B cell (primary cell): Measurements from ENCODE around the gene CACNA2D1. TPM values are rescaled to one million over a fixed set of nuclear protein-coding genes. Genes with fewer than 3 reads are reported as not detected.

Source experiments
- ATAC-seq: fragments of 200-7000 bp; cut with Tn5 transposase; one replicate; pipeline ENCODE4 v1.10.0; 2021; ENCODE audit warnings: low read depth, mild to moderate bottlenecking, moderate number of reproducible peaks, moderate library complexity
- CTCF ChIA-PET: fragments of 350-600 bp; sonication (Branson Sonifier 250); formaldehyde crosslinking; loops from one replicate; lab custom pipeline; 2021; ENCODE audit warnings: antibody characterized with exemption, inconsistent platforms; lab: Charles Lee
- POLR2A ChIA-PET: fragments of 350-600 bp; sonication (Branson Sonifier 250); formaldehyde crosslinking; loops from one replicate; lab custom pipeline; 2021; ENCODE audit warnings: antibody characterized with exemption; lab: Charles Lee
- DNase-seq: peaks from one replicate; pipeline ENCODE4 v3.0.0; 2013
- H2AFZ ChIP-seq: 2 replicates; pipeline ENCODE4 v1.6.1; 2012; ENCODE audit warnings: mild to moderate bottlenecking, low read depth, low read length; ENCODE audit not compliant: insufficient read depth, poor library complexity, severe bottlenecking
- H3K27ac ChIP-seq, 2 donors: 1 replicate in 1 of 2; 2 replicates in 1 of 2; pipeline ENCODE4 v1.5.1; 2012 to 2013; ENCODE audit warnings: low read length in 2 of 2, mild to moderate bottlenecking in 2 of 2, moderate library complexity in 1 of 2
- H3K27me3 ChIP-seq, 4 experiments: fragments of 200-600 bp in 1 of 4; sonication (generic) in 1 of 4; replicated peaks in 1 of 4; 1 replicate in 2 of 4; 2 replicates in 2 of 4; pipeline versions ENCODE4 v1.6.1 to v1.7.0; 2013 to 2016; ENCODE audit warnings: low read length in 3 of 4, mild to moderate bottlenecking in 2 of 4, mixed read lengths in 1 of 4, moderate library complexity in 1 of 4; ENCODE audit not compliant: insufficient read depth in 4 of 4, control insufficient read depth in 3 of 4; ENCODE audit errors: control extremely low read depth in 1 of 4
- H3K36me3 ChIP-seq, 2 experiments: replicated peaks in 1 of 2; 1 replicate in 1 of 2; 2 replicates in 1 of 2; pipeline versions ENCODE4 v1.6.1 to v1.7.1; 2013; ENCODE audit warnings: low read length in 1 of 2; ENCODE audit not compliant: insufficient read depth in 2 of 2, control insufficient read depth in 1 of 2; ENCODE audit errors: control extremely low read depth in 1 of 2, extremely low read depth in 1 of 2
- H3K4me1 ChIP-seq, 2 donors: fragments of 200-600 bp in 1 of 2; sonication (generic) in 1 of 2; 1 replicate in 1 of 2; 2 replicates in 1 of 2; pipeline versions ENCODE4 v1.5.1 to v1.6.1; 2013 to 2017; ENCODE audit warnings: low read length in 2 of 2; ENCODE audit not compliant: control insufficient read depth in 2 of 2, insufficient read depth in 2 of 2
- H3K4me2 ChIP-seq: replicated peaks from 2 replicates; pipeline ENCODE3; 2012; ENCODE audit warnings: mild to moderate bottlenecking, low read depth, low read length; ENCODE audit not compliant: poor library complexity, severe bottlenecking
- H3K4me3 ChIP-seq, 5 experiments: fragments of 200-600 bp in 1 of 5; sonication (generic) in 1 of 5; 1 replicate in 3 of 5; 2 replicates in 2 of 5; pipeline versions ENCODE4 v1.5.1 to v1.7.0; 2011 to 2016; ENCODE audit warnings: low read length in 4 of 5, mild to moderate bottlenecking in 4 of 5, low read depth in 2 of 5, control low read depth in 1 of 5, moderate library complexity in 1 of 5; ENCODE audit not compliant: insufficient read depth in 1 of 5; ENCODE audit errors: control extremely low read depth in 1 of 5, extremely low read depth in 1 of 5
- H3K79me2 ChIP-seq: fragments of 200-600 bp; sonication (generic); one replicate; pipeline ENCODE4 v1.6.0; 2016; ENCODE audit warnings: low read length; ENCODE audit not compliant: control insufficient read depth, insufficient read depth
- H3K9ac ChIP-seq: fragments of 200-600 bp; sonication (generic); 2 replicates; pipeline ENCODE4 v1.6.1; 2017; ENCODE audit warnings: mild to moderate bottlenecking, low read length, moderate library complexity
- H3K9me3 ChIP-seq, 3 donors: one replicate each; pipeline versions ENCODE4 v1.6.1 to v1.7.1; 2013; ENCODE audit warnings: low read length in 2 of 3; ENCODE audit not compliant: control insufficient read depth in 2 of 3, insufficient read depth in 1 of 3; ENCODE audit errors: control extremely low read depth in 1 of 3
- H4K20me1 ChIP-seq: 2 replicates; pipeline ENCODE4 v1.6.0; 2012; ENCODE audit warnings: mild to moderate bottlenecking, low read length; ENCODE audit not compliant: insufficient read depth, control insufficient read depth, poor library complexity, severe bottlenecking
- H3K27ac Mint-ChIP-seq: one replicate; pipeline ENCODE4 v1.8.0; 2021; ENCODE audit warnings: mixed read lengths
- H3K27me3 Mint-ChIP-seq: one replicate; pipeline ENCODE4 v1.8.0; 2021; ENCODE audit warnings: mixed read lengths
- H3K4me1 Mint-ChIP-seq: one replicate; pipeline ENCODE4 v1.8.0; 2021; ENCODE audit warnings: mixed read lengths
- H3K4me3 Mint-ChIP-seq: one replicate; pipeline ENCODE4 v1.8.0; 2021; ENCODE audit warnings: mixed read lengths
- H3K9me3 Mint-ChIP-seq: one replicate; pipeline ENCODE4 v1.8.0; 2022; ENCODE audit warnings: mixed read lengths; ENCODE audit not compliant: insufficient read depth
- CTCF ChIP-seq: fragments of 200-600 bp; IDR thresholded peaks from one replicate; pipeline ENCODE4 v1.8.0; 2022; ENCODE audit warnings: antibody characterized with exemption, mild to moderate bottlenecking
- EZH2 ChIP-seq: IDR thresholded peaks from 2 replicates; pipeline ENCODE4 v1.6.1; 2012; ENCODE audit warnings: borderline replicate concordance, low read depth, mild to moderate bottlenecking, moderate library complexity, low read length; ENCODE audit not compliant: insufficient read depth, poor library complexity, severe bottlenecking
- WGBS: methylation state at CpG from one replicate; pipeline ENCODE4 v1.1.5; 2013; ENCODE audit warnings: missing lambda C conversion rate; ENCODE audit not compliant: insufficient coverage; 5-methylcytosine and 5-hydroxymethylcytosine counted together
- intact Hi-C: fragments of 100-400 bp; cut with micrococcal nuclease; formaldehyde crosslinking; loops from one replicate; pipeline ENCODE4 v1.10.0; 2022
- polyA plus RNA-seq: library from polyadenylated mRNA; depleted of rRNA; stranded (reverse); fragments of >200 nt; gene quantifications from 2 replicates; pipeline ENCODE4 v1.2.3, GENCODE V29; 2012
- total RNA-seq, 2 donors: library from RNA; stranded (reverse); fragments of 120-200 nt in 1 of 2; gene quantifications; 1 replicate in 1 of 2; 2 replicates in 1 of 2; pipeline versions ENCODE4 v1.2.3 to v1.2.4, GENCODE V29; 2013 to 2022

Gene CACNA2D1
- total and polyA plus RNA-seq, 2 donors (not counting 1 experiment from before 2014, with no cell fraction given): not detected

GRCh38 chr7:81949306-81949705 is 494.3 kb downstream of the CACNA2D1 start:
- TF ChIP-seq EZH2 (no peak), CTCF (no peak)
- no peak overlapping the region for H2AFZ ChIP-seq
- ChIA-PET CTCF (no interaction called here), POLR2A (no interaction called here)
- Mint-ChIP-seq H3K9me3 (peaks cover 3% of the 10 kb centered on the region), H3K4me3 (no peak overlapping the region), H3K4me1 (no peaks in the 10 kb centered on the region), H3K27ac (no peak overlapping the region), H3K27me3 (no peaks in the 10 kb centered on the region)
- no peaks in the 10 kb centered on the region for H3K9me3 ChIP-seq
- H3K9ac ChIP-seq: no peak overlapping the region
- DNase-seq: no peak
- no peaks in the 10 kb centered on the region for H3K79me2 ChIP-seq
- H4K20me1 ChIP-seq: no peaks in the 10 kb centered on the region
- no peak overlapping the region for H3K4me3 ChIP-seq
- H3K36me3 ChIP-seq: no peaks in the 10 kb centered on the region
- no peaks in the 10 kb centered on the region for H3K4me1 ChIP-seq
- no peak overlapping the region for H3K4me2 ChIP-seq
- ATAC-seq: no peak
- no peak overlapping the region for H3K27ac ChIP-seq
- no peaks in the 10 kb centered on the region for H3K27me3 ChIP-seq
- intact Hi-C loops: no loop called here

GRCh38 chr7:81944058-81944457 is 499.5 kb downstream of the CACNA2D1 start:
- POLR2A ChIA-PET: no interaction called here
- no peak overlapping the region for H3K4me3 Mint-ChIP-seq
- WGBS: no CpG with 5 or more reads among the region's 2 CpGs

More at GRCh38 chr7:81944058-81944457, 499.5 kb downstream of the CACNA2D1 start:
- Histone ChIP-seq H3K27ac (no peak overlapping the region), H3K4me1 (no peaks in the 10 kb centered on the region), H3K27me3 (no peaks in the 10 kb centered on the region), H2AFZ (no peak overlapping the region), H3K4me3 (no peak overlapping the region), H3K79me2 (no peaks in the 10 kb centered on the region), H4K20me1 (no peaks in the 10 kb centered on the region), H3K4me2 (no peak overlapping the region), H3K9me3 (no peaks in the 10 kb centered on the region), H3K36me3 (no peaks in the 10 kb centered on the region), H3K9ac (no peak overlapping the region)
- Mint-ChIP-seq H3K9me3 (no peaks in the 10 kb centered on the region), H3K27me3 (no peaks in the 10 kb centered on the region), H3K4me1 (no peaks in the 10 kb centered on the region), H3K27ac (no peak overlapping the region)
- DNase-seq (no peak), ATAC-seq (no peak)
- TF ChIP-seq EZH2: no peak
- no peak for TF ChIP-seq CTCF
- intact Hi-C loops: no loop called here
- CTCF ChIA-PET: no interaction called here
